ENCODE results near the gene PORCN.
A peak's percentile ranks its signal among the peaks of the same experiment; 100 is the strongest.
"Not testable (repeated sequence)": the region's sequence is repeated elsewhere in the genome, so short reads cannot be mapped to it uniquely, and the experiment has no call there.

PORCN gene

DNA sequence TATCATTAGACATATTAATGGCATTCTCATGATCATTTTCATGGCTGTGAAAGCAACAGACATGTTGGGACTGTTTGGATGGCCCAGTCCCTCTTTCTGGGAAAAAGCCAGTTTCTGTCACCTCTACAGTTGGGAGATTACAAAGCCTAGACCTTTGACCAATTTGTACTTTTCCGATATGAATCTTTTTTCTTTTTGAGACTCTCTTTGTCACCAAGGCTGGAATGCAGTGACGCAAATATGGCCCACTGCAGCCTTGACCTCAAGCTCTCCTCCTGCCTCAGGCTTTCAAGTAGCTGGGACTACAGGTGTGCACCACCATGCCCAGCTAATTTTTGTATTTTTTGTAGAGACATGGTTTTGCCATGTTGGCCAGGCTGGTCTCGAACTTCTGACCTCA, 40.1 kb downstream of the PORCN start:
- DNase-seq = no peak

DNA sequence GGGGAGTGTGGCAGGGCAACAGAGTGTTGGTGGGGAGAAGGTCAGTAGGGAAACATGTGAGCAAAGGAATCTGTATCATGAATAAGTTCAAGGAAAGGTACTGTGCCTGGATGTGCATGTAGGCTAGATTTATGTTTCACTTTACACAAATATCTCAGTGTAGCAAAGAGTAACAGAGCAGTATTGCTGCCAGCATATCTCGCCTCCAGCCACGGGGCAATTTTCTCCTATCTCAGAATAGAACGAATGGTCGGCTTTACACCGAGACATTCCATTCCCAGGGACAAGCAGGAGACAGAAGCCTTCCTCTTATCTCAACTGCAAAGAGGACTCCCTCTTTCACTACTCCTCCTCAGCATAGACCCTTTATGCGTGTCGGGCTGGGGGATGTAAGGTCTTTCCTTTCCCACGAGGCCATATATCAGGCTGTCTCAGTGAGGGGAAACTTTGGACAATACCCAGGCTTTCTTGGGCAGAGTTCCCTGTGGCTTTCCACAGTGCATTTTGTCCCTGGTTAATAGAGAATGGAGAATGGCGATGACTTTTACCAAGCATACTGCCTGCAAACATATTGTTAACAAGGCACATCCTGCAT, 47.0 kb downstream of the PORCN start:
- not testable (repeated sequence) for DNase-seq

DNA sequence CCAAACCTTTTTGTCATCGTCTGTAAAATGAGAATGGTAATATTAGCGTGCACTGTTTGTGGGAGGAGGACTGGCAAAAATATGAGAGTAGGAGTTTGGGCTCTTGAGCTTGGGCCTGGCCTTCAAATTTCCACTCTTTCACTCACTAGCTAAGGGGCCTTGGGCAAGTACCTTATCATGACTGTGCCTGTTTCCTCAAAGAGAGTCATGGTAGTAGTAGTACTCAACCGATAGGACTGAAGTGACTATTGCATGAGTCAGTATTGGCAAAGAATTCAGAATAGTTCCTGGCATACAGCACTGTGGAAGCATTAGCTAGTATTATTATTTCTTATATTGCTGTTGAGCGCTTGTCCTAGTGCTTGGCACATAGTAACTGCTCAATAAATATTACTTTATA, 49.5 kb downstream of the PORCN start:
- DNase-seq = peak; percentile 84

DNA sequence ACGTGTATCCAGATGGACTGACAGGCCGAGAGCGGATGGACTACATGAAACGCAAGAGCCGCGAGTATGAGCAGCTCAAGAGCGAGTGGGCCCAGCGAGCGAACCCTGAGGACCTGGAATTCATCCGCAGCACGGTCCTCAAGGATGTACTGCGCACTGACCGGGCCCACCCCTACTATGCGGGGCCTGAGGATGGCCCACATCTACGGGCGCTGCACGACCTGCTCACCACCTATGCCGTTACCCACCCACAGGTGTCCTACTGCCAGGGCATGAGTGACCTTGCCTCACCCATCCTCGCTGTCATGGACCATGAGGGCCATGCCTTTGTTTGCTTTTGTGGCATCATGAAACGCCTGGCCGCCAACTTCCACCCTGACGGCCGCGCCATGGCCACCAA, 50.8 kb downstream of the PORCN start:
- DNase-seq = no peak

DNA sequence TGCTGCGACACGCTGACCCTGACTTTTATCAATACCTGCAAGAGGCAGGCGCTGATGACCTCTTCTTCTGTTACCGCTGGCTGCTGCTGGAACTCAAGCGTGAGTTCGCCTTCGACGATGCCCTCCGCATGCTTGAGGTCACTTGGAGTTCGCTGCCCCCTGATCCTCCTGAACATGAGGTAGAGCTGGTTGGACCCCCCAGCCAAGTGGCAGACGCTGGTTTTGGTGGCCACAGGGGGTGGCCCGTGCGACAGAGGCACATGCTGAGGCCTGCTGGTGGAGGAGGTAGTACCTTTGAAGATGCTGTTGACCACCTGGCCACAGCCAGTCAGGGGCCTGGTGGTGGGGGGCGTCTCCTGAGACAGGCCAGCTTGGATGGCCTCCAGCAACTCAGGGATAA, 51.3 kb downstream of the PORCN start:
- DNase-seq = no peak

DNA sequence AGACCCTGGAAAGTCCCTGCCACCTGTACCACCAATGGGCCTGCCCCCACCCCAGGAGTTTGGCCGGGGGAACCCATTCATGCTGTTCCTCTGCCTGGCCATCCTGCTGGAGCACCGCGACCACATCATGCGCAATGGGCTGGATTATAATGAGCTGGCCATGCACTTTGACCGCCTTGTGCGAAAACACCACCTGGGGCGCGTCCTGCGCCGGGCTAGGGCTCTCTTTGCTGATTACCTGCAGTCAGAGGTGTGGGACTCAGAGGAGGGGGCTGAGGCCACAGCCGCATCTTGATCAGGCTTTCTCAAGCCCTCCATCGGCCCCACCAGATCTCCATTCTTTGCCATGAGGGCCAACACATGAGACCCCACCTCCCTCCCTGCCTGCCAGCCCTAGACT, 51.9 kb downstream of the PORCN start:
- DNase-seq = no peak

DNA sequence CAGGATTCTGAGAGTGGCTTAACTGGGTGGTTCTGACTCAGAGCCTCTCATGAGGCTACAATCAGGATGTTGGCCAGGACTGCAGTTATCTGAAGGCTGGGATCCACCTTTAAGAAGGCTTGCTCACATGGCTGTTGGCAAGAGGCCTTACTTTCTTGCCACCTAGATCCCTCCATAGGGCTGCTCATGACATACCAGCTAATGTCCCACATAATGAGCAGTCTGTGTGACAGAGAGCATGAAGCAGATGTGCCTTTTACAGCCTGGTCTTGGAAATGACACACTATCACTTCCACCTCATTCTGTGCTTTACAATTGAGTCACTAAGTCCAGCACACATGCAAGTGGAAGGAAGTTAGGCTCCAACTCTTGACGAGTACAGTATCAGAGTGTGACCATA, 61.2 kb downstream of the PORCN start:
- peak; percentile 53 for DNase-seq
